Adipocyte (in vitro differentiated cells): Measurements from ENCODE around the gene TFB1M.
"Not testable (repeated sequence)": the region's sequence is repeated elsewhere in the genome, so short reads cannot be mapped to it uniquely, and the experiment has no call there.

Source experiments
- DNase-seq: peaks from one replicate; pipeline ENCODE4 v3.0.0-alpha.2; 2015; ENCODE audit warnings: low read depth
- H3K27me3 ChIP-seq: replicated peaks from 2 replicates; pipeline ENCODE4 v1.7.0; 2013; ENCODE audit warnings: mild to moderate bottlenecking, low read length, moderate library complexity; ENCODE audit not compliant: control insufficient read depth, insufficient read depth
- H3K36me3 ChIP-seq: 2 replicates; pipeline ENCODE4 v1.7.0; 2013; ENCODE audit warnings: low read length, mild to moderate bottlenecking, moderate library complexity; ENCODE audit not compliant: control insufficient read depth, insufficient read depth, severe bottlenecking
- H3K4me1 ChIP-seq: 2 replicates; pipeline ENCODE4 v1.7.0; 2013; ENCODE audit warnings: mild to moderate bottlenecking, low read length, moderate library complexity; ENCODE audit not compliant: control insufficient read depth, insufficient read depth
- H3K4me3 ChIP-seq: 2 replicates; pipeline ENCODE4 v1.7.0; 2013; ENCODE audit warnings: mild to moderate bottlenecking, low read length, moderate library complexity
- H3K9ac ChIP-seq: 2 replicates; pipeline ENCODE4 v1.7.0; 2013; ENCODE audit warnings: mild to moderate bottlenecking, low read length, moderate library complexity
- H3K9me3 ChIP-seq: 2 replicates; pipeline ENCODE4 v1.7.0; 2013; ENCODE audit warnings: mild to moderate bottlenecking, low read length, moderate library complexity; ENCODE audit not compliant: control insufficient read depth

The TFB1M gene

DNA sequence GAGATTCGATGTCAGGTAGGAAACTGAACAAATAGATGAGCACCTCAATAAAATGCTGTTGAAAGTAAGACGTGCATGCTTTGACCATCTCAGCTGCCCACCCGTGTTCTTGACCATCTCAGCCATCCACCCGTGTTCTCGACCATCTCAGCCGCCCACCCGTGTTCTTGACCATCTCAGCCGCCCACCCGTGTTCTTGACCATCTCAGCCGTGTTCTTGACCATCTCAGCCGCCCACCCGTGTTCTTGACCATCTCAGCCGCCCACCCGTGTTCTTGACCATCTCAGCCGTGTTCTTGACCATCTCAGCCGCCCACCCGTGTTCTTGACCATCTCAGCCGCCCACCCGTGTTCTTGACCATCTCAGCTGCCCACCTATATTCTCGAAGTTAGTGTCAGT is 95.6 kb downstream of the TFB1M start:
- not testable (repeated sequence) for H3K27me3 ChIP-seq, H3K4me3 ChIP-seq, H3K9ac ChIP-seq, DNase-seq, H3K9me3 ChIP-seq, H3K36me3 ChIP-seq, H3K4me1 ChIP-seq

DNA sequence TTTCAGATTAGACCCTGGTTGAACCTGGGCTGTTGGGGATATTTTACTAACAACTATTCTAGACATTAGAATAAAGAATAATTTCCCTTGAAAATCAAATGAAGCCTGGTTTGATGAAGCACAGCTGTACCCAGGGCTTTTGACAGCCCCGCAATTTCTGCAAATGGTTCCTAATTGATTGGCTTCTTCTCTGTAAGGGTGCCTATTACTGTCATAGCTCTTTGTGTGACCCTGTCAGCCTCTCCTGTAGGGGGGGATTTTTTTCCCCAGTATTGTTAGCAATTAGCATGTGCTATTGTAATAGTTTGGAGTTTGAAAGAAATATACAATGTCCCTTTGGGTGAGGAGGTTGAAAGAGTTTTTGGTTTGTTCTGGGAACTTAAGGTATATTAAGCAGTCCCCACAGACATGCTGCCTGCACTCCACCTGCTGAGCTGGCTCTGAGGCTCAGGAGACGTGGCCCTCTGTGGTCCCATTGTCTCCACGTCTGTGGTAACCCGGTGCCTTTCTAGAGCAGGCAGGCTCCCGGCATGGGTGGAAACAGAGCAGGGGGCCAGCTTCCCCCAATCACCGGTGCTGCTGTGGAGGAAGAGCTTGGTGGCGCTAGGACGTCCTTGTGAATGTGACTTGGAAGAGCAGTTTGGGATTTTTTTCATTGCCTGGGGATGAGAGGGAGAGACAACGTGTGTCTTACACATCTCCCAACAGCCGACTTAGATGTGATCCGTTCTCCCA is 97.8 kb downstream of the TFB1M start:
- H3K4me3 ChIP-seq = no peak overlapping the region
- H3K4me1 ChIP-seq = no peaks in the 10 kb centered on the region
- DNase-seq = no peak
- H3K9me3 ChIP-seq = no peaks in the 10 kb centered on the region
- no peak overlapping the region for H3K9ac ChIP-seq
- H3K27me3 ChIP-seq = no peaks in the 10 kb centered on the region
- H3K36me3 ChIP-seq = no peaks in the 10 kb centered on the region

DNA sequence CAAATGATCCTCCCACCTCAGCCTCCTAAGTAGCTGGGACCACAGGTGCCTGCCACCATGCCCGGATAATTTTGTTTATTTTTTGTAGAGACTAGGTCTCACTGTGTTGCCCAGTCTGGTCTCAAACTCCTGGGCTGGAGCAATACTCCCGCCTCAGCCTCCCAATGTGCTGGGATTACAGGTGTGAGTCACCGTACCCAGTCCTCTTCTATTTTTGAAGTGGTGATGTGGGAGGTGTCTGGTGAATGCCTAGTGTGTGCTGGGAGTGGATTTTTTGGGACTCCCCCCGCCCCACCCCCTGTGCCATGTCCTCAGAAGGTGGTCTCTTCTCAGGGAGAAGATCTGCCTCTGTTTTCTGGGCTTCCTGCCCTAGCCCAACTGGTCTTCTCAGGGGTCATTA is 98.4 kb downstream of the TFB1M start:
- no peaks in the 10 kb centered on the region for H3K4me1 ChIP-seq
- no peaks in the 10 kb centered on the region for H3K9me3 ChIP-seq
- H3K9ac ChIP-seq = no peak overlapping the region
- no peak overlapping the region for H3K4me3 ChIP-seq
- DNase-seq = no peak
- no peaks in the 10 kb centered on the region for H3K27me3 ChIP-seq
- no peaks in the 10 kb centered on the region for H3K36me3 ChIP-seq

DNA sequence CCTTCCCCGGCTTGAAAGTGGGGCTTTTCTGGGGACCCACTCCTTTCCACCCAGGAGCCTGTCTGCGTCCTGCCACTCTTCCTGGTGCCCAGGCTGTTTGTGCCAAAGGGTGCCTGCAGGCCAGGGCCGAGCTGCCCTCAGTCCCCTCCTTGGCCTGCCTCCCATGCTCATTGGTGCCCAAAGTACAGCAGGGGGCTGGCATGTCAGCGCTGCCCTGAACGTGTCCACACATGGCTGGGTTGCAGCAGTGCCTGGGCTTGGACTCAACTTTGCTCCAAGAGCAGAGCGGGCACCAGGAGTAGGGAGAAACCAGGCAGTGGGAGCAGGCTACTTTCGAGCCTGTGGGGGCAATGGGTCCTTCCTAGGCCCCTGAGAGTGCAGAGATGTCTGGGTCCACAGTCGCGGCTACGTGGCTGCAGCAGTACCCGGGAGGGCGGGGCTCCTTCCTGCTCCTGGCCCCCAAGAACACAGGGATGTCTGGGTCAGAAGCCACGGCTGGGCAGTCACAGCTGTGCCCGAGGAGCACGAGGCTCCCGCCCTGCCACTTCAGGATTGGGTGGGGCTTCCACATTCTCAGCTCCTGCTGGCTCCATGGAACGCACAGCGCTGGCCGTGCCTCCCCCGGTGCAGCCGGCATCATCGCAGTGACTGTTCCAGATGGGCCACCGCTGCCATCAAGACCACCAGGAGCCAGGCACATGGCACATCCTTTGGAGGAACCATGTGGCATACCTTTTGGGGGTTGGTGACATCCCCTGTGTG is 100.5 kb downstream of the TFB1M start:
- Histone ChIP-seq H3K27me3 (no peaks in the 10 kb centered on the region), H3K4me1 (no peaks in the 10 kb centered on the region), H3K4me3 (no peak overlapping the region), H3K36me3 (no peaks in the 10 kb centered on the region), H3K9me3 (no peaks in the 10 kb centered on the region), H3K9ac (no peak overlapping the region)
- no peak for DNase-seq

DNA sequence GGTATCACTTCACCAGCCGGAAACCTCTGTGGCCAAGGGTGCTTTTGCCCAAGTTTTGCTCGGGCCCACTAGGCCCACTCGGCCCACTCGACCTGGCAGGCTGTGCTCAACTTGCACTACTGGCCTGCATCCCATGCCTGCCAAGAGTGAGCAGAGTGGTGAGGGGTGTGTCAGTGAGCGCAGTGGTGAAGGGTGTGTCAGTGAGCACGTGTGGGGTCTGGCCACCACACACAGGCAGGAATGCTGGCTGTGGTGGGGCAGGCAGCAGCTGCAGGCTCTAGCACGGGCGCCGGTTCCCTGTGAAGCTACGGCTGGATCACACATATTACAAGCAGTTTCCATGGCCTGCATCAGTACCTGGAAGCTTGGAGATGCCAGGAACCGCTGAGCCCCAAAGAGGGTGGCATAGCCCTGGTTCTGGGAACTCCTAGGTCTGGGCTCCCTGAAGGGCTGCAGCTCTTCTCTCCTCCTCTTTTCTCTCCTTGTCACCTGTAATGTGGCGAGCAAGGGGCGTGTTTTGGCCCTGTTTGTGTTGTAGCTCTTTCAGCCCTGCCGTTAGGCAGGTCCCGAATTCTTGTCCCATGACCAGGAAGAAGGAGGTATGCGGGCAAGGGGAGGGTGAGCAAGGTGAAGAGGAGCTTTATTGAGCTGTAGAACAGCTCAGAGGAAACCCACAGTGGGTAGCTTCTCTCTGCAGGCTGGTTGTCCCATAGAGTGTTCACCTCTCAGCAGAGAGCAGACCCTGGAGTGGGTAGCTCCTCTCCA is 101.5 kb downstream of the TFB1M start:
- DNase-seq = no peak
- Histone ChIP-seq H3K36me3 (no peaks in the 10 kb centered on the region), H3K4me3 (no peak overlapping the region), H3K9ac (no peak overlapping the region), H3K4me1 (no peaks in the 10 kb centered on the region), H3K27me3 (no peaks in the 10 kb centered on the region), H3K9me3 (no peaks in the 10 kb centered on the region)

DNA sequence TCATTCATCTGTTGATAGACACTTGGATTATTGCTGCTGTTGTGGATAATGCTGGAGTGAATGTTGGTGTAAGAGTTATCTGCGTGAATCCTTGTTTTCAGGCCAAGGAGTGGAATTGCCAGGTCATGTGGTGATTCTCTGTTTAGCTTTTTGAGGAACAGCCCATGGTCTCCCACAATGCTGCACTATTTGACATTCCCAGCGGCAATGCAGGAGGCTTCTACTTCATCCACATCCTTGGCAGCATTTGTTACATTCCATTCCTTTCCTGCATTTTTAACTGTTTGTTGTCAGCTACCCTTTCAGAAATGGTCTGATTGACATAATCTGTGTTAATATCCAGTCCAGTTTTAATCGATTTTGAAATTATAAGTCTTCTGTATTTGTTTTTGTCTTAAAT is 102.2 kb downstream of the TFB1M start:
- Histone ChIP-seq H3K9me3 (no peaks in the 10 kb centered on the region), H3K4me3 (no peak overlapping the region), H3K27me3 (no peaks in the 10 kb centered on the region), H3K36me3 (no peaks in the 10 kb centered on the region), H3K9ac (no peak overlapping the region), H3K4me1 (no peaks in the 10 kb centered on the region)
- no peak for DNase-seq

DNA sequence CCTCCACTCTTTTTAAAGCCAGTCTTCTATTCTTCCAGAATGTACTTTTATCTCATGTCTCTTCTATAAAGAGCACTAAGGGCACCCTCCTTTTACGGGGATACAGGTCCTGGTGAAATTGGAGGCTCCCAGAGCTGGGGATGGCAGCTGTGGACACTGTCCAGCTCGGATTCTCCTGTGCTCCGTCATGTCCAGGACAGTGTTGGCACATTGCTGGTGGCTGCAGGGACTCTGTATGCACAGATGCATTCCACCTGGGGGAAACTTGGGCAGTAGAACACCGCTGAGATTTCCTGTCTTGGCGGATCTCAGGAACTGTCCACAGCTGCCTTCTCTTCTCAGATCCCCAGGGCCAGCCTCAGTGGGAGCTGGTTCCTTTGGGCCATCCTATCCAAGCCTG is 107.1 kb downstream of the TFB1M start:
- H3K9me3 ChIP-seq = no peaks in the 10 kb centered on the region
- no peaks in the 10 kb centered on the region for H3K27me3 ChIP-seq
- peaks cover under 1% of the 10 kb centered on the region for H3K4me1 ChIP-seq
- H3K4me3 ChIP-seq = no peak overlapping the region
- DNase-seq = no peak
- no peaks in the 10 kb centered on the region for H3K36me3 ChIP-seq
- no peak overlapping the region for H3K9ac ChIP-seq
